Ascending aorta (tissue), 2 donors: ENCODE data around the gene ARPC1A. TPM values are rescaled to one million over a fixed set of nuclear protein-coding genes. Genes with fewer than 3 reads are reported as not detected.

Experiments used
- DNase-seq, 2 donors: peaks; one replicate each; pipeline ENCODE4 v3.0.0-alpha.2; 2019; ENCODE audit warnings: low spot score in 2 of 2
- H3K27ac ChIP-seq, 2 donors: fragments of 200-600 bp; sonication (generic); one replicate each; pipeline ENCODE4 v1.5.1; 2016 to 2017; ENCODE audit warnings: mild to moderate bottlenecking in 1 of 2
- H3K27me3 ChIP-seq: fragments of 200-600 bp; sonication (generic); one replicate; pipeline ENCODE4 v1.5.1; 2017
- H3K36me3 ChIP-seq, 2 donors: fragments of 200-600 bp; sonication (generic); one replicate each; pipeline ENCODE4 v1.5.1; 2016
- H3K4me1 ChIP-seq, 2 donors: fragments of 200-600 bp; sonication (generic); one replicate each; pipeline ENCODE4 v1.5.1; 2016 to 2017; ENCODE audit warnings: mild to moderate bottlenecking in 1 of 2
- H3K4me3 ChIP-seq, 2 donors: fragments of 200-600 bp; sonication (generic); one replicate each; pipeline ENCODE4 v1.5.1; 2016 to 2017; ENCODE audit warnings: mild to moderate bottlenecking in 1 of 2
- H3K9me3 ChIP-seq, 2 donors: fragments of 200-600 bp; sonication (generic); one replicate each; pipeline ENCODE4 v1.5.1; 2016
- CTCF ChIP-seq, 3 experiments: fragments of 200-600 bp in 2 of 3; fragments of 450-650 bp in 1 of 3; sonication (generic) in 2 of 3; IDR thresholded peaks; one replicate each; pipeline ENCODE4 v1.5.1; 2016 to 2019; ENCODE audit warnings: antibody characterized with exemption in 3 of 3, mild to moderate bottlenecking in 1 of 3, moderate library complexity in 1 of 3
- intact Hi-C: fragments of 100-400 bp; cut with DNase I; formaldehyde crosslinking; loops from one replicate; pipeline ENCODE4 v1.15.1; 2023
- total RNA-seq: library from RNA; depleted of rRNA; stranded (reverse); fragments of >200 nt; gene quantifications from one replicate; pipeline ENCODE4 v1.1.0, GENCODE V29; 2016

The ARPC1A gene
- total RNA-seq, 1 donor from 2014 or later, result 87.7 TPM

GRCh38 chr7:99402854-99403253 is 77.2 kb downstream of the ARPC1A start:
- intact Hi-C loops, result no loop called here
- Histone ChIP-seq H3K9me3 (no peaks in the 10 kb centered on the region), H3K4me3 (no peak overlapping the region), H3K27ac (no peak overlapping the region), H3K27me3 (no peaks in the 10 kb centered on the region), H3K36me3 (peaks cover 49 to 70% of the 10 kb centered on the region in 2 donors), H3K4me1 (peaks cover 10 to 16% of the 10 kb centered on the region in 2 donors)
- no peak for DNase-seq
- TF ChIP-seq CTCF (IDR thresholded peaks at IDR 0.05), result no peak

GRCh38 chr7:99403764-99404163 is 78.1 kb downstream of the ARPC1A start:
- H3K4me1 ChIP-seq, result peaks cover 10 to 16% of the 10 kb centered on the region in 2 donors

GRCh38 chr7:99404235-99404976 is 78.7 kb downstream of the ARPC1A start:
- H3K9me3 ChIP-seq, result no peaks in the 10 kb centered on the region
- peaks cover 42 to 54% of the 10 kb centered on the region in 2 donors for H3K36me3 ChIP-seq
- no peak for DNase-seq
- H3K27me3 ChIP-seq, result no peaks in the 10 kb centered on the region
- no peak overlapping the region for H3K4me3 ChIP-seq
- no peak for TF ChIP-seq CTCF (IDR thresholded peaks at IDR 0.05)
- H3K27ac ChIP-seq, result peak overlapping the region in 1 of 2 donors; percentile 3
- peaks cover 10 to 16% of the 10 kb centered on the region in 2 donors for H3K4me1 ChIP-seq
- intact Hi-C loops, result no loop called here

More at GRCh38 chr7:99403764-99404163, 78.1 kb downstream of the ARPC1A start:
- intact Hi-C loops, result no loop called here
- H3K27me3 ChIP-seq, result no peaks in the 10 kb centered on the region
- DNase-seq, result no peak
- no peak overlapping the region for H3K4me3 ChIP-seq
- no peaks in the 10 kb centered on the region for H3K9me3 ChIP-seq
- TF ChIP-seq CTCF (IDR thresholded peaks at IDR 0.05), result no peak
- peaks cover 48 to 61% of the 10 kb centered on the region in 2 donors for H3K36me3 ChIP-seq
- peak overlapping the region in 1 of 2 donors; percentile 3 for H3K27ac ChIP-seq

GRCh38 chr7:99404977-99405320 is 79.3 kb downstream of the ARPC1A start:
- peaks cover 36 to 49% of the 10 kb centered on the region in 2 donors for H3K36me3 ChIP-seq
- H3K4me1 ChIP-seq, result peaks cover 13 to 16% of the 10 kb centered on the region in 2 donors
- H3K27me3 ChIP-seq, result no peaks in the 10 kb centered on the region
- H3K9me3 ChIP-seq, result no peaks in the 10 kb centered on the region
- no peak overlapping the region for H3K27ac ChIP-seq
- TF ChIP-seq CTCF (IDR thresholded peaks at IDR 0.05), result no peak
- H3K4me3 ChIP-seq, result no peak overlapping the region
- intact Hi-C loops, result loop anchor here (5.0 kb wide), 1 partner anchor 78 kb away; the partner anchor contains the start of gene ARPC1A
- no peak for DNase-seq

GRCh38 chr7:99406557-99406956 is 80.9 kb downstream of the ARPC1A start:
- H3K27me3 ChIP-seq, result no peaks in the 10 kb centered on the region
- TF ChIP-seq CTCF (IDR thresholded peaks at IDR 0.05), result no peak
- peak overlapping the region; percentile 98 to 99 for H3K27ac ChIP-seq
- peaks cover 13 to 16% of the 10 kb centered on the region in 2 donors for H3K4me1 ChIP-seq
- intact Hi-C loops, result loop anchor here (5.0 kb wide), 1 partner anchor 79 kb away; the partner anchor contains the start of gene ARPC1A
- no peaks in the 10 kb centered on the region for H3K9me3 ChIP-seq
- peak overlapping the region in 1 of 2 donors; percentile 97 for H3K4me3 ChIP-seq
- no peak for DNase-seq
- peaks cover 31 to 48% of the 10 kb centered on the region in 2 donors for H3K36me3 ChIP-seq
